ENCODE data around the gene BNC2. TPM values are rescaled to one million over a fixed set of nuclear protein-coding genes. Genes with fewer than 3 reads are reported as not detected.

Gene BNC2
- total RNA-seq, 2 donors from 2014 or later = not detected

DNA sequence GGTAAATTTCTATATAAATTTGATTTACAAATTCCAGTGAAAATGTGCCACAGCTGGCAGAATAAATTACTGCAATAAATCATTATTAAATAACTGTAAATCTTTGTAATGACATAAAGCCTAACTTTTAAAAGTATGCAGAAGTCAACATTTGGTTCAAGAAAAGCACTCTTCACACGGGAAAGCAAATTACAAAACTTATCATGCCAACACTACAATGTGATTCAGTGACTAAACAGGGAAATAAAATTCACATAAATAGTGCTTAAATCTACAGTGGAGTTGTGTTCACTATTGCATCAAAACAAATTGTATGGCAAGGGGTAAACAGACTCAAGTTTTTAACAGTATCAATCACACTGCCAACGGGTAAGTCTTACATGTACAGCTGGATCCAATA, 117.2 kb downstream of the BNC2 start:
- H3K36me3 Mint-ChIP-seq = no peaks in the 10 kb centered on the region
- no peak for ATAC-seq
- no peak overlapping the region for H3K27ac Mint-ChIP-seq

DNA sequence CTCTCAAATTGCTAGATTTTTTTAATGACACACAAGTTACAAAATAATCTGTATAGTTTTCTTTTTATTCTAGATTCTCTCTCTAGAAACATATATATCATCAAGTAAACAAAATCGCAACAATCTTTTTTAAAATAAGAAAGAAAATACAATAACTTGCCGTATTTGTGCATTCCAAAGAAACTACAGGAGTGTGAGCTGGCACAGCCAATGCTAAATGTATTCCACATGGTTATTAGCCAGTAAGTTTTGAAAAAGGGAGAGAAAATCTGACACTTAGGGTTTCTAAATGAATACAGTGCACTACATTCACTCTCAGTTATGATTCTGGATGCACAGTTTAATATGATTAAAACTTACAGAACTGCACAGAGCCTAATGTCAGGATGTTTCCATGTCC, 117.9 kb downstream of the BNC2 start:
- DNase-seq (ENCODE audit: low spot score in 2 of 2) (no peak), ATAC-seq (no peak)
- H3K9me3 Mint-ChIP-seq = peaks cover 0 to 4% of the 10 kb centered on the region in 2 donors
- no peaks in the 10 kb centered on the region for H3K36me3 Mint-ChIP-seq
- H3K27ac Mint-ChIP-seq = no peak overlapping the region

More for the DNA sequence above, 117.2 kb downstream of the BNC2 start:
- H3K9me3 Mint-ChIP-seq = peaks cover 0 to 4% of the 10 kb centered on the region in 2 donors
- DNase-seq (ENCODE audit: low spot score in 2 of 2) = no peak

DNA sequence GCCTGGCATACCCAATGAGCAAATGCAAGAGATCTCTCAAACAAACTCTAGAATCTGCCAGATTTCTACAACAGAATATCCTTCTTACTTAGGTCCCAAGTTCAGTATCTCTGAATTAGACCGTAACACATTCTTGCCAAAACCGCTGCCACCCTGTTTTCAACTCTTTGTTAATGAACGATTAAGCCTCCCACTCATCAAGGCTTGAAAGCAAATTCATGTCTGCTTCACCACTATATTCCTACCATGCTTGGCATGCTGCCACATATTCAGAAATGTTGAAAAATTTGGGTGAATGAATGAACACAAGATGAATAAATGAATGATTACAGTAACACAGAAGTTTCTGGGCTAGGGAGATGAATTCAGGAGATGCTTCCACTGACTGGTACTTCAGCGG, 119.9 kb downstream of the BNC2 start:
- no peak for DNase-seq (ENCODE audit: low spot score in 2 of 2)
- H3K36me3 Mint-ChIP-seq = no peaks in the 10 kb centered on the region
- H3K9me3 Mint-ChIP-seq = peaks cover 0 to 4% of the 10 kb centered on the region in 2 donors
- no peak overlapping the region for H3K27ac Mint-ChIP-seq
- no peak for ATAC-seq

DNA sequence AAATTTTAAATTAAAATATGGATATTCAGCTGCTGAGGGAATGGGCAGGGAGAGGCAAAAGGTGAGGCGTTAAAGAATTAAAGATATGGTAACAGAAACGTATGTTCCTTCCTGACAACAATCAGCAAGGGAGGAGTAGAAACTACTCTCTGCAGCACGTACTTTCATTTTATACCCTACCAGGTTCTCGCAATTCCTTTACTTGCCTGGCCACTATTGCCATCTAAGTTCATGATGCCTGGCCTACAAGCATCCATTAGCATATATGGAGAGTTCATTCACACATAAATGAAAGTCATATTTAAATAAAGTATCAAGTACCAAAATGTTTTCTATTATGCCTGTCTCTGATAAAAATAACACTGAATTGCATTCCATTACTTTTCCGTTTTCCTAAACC, 125.1 kb downstream of the BNC2 start:
- Mint-ChIP-seq H3K9me3 (peaks cover 2 to 7% of the 10 kb centered on the region in 2 donors), H3K36me3 (no peaks in the 10 kb centered on the region), H3K27ac (no peak overlapping the region)
- no peak for ATAC-seq
- DNase-seq (ENCODE audit: low spot score in 2 of 2) = no peak

DNA sequence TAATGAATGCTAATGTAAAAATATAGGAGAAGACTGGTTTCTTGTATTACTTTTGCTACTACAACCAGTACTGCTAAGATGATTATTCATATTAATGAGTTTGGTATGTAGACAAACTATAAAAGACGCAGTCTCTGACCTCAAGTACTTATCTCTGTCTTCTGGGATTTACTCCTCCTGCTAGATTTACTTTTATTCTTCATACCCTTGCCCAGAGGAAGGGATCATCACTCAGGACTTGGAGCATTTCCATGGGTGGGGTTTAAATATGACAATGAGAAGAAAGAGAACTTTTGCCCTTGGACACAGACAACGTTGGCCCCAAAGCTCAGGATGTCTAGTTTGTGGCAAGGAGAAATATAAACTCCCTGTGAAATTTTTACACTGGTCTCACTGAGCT, 126.1 kb downstream of the BNC2 start:
- H3K27ac Mint-ChIP-seq = no peak overlapping the region
- DNase-seq (ENCODE audit: low spot score in 2 of 2) (no peak), ATAC-seq (no peak)
- peaks cover 12 to 15% of the 10 kb centered on the region in 2 donors for H3K9me3 Mint-ChIP-seq
- no peaks in the 10 kb centered on the region for H3K36me3 Mint-ChIP-seq

DNA sequence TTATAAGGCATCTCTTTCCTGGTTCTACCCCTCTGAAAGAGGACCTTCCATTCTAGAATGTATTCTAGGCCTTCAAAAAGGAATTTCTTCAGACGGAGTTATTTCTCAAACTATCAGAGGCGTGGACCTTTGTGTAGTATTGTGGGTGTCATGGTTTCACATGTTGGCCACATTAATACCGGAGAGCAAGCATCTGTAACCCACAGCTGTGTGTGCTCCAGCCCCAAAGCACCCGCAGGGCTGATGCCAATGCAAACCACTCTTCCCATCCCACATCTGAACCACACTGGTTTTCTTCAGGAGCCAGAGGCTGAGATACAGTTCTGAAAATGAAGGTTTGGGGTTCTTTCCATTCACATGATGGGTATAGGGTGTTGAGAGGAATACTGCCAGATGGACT, 127.1 kb downstream of the BNC2 start:
- peaks cover 12 to 15% of the 10 kb centered on the region in 2 donors for H3K9me3 Mint-ChIP-seq
- no peak for DNase-seq (ENCODE audit: low spot score in 2 of 2)
- no peaks in the 10 kb centered on the region for H3K36me3 Mint-ChIP-seq
- no peak overlapping the region for H3K27ac Mint-ChIP-seq
- ATAC-seq = no peak

DNA sequence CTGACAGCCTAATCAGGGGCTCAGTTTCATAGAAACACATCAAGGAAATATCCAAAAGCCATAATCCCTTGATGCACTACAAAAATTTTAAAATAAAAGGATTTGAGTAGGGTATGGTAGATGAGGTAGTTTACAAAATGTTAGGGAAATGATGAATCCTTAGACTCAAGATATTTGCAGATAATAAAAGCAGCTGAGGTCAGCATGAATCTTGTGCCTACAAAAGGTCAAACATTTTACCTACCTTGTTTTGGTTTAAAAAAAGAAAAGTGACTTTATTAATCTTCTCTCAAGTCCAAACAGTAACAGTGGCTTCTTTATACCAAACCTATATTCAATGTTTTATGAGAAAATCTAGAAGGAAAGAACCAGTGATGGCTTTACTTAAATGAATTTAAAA, 135.5 kb downstream of the BNC2 start:
- ATAC-seq = no peak
- H3K27ac Mint-ChIP-seq = no peak overlapping the region
- no peaks in the 10 kb centered on the region for H3K36me3 Mint-ChIP-seq

DNA sequence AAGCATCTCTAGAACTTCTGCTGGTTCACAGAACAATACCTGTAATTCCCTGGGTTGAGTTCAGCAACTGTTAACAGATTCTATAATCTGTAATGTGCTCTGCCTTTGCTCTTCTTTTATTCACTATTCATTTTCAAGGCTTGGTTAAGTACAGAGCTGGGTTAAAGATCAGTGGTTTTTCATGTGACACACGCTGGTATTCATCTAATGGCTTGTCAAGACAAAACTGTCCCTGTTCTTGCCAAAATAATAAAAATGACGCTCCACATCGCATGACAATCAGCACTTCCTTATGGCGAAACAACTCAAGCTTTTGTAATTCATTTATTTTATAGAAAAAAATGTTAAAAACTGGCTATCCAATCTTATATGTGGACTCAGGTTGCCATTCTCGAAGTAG, 137.9 kb downstream of the BNC2 start:
- no peaks in the 10 kb centered on the region for H3K9me3 Mint-ChIP-seq
- ATAC-seq = no peak

More for the DNA sequence above, 135.5 kb downstream of the BNC2 start:
- DNase-seq (ENCODE audit: low spot score in 2 of 2) = no peak
- H3K9me3 Mint-ChIP-seq = peaks cover 5 to 6% of the 10 kb centered on the region in 2 donors

DNA sequence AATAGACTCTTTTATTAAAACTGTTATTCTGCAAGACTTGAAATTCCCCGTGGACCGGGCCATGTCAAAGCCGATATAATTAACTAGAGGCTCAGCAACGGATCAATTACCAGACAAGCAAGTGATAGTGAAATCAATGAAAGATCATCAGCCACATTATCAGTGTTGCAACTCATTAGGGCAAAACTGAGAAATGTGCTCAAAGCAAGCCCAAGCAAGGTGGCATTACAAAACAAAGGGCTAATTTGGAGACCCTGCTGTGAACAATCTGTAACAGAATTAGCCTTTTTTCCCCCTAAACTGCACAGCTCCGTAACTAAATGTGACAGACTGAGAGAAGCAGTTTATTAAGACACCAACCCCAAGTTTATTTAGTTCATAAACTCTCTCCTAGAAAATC, 140.3 kb downstream of the BNC2 start:
- no peaks in the 10 kb centered on the region for H3K36me3 Mint-ChIP-seq
- H3K9me3 Mint-ChIP-seq = no peaks in the 10 kb centered on the region
- ATAC-seq (no peak), DNase-seq (ENCODE audit: low spot score in 2 of 2) (no peak)
- H3K27ac Mint-ChIP-seq = no peak overlapping the region

More for the DNA sequence above, 137.9 kb downstream of the BNC2 start:
- no peak for DNase-seq (ENCODE audit: low spot score in 2 of 2)
- no peaks in the 10 kb centered on the region for H3K36me3 Mint-ChIP-seq
- H3K27ac Mint-ChIP-seq = no peak overlapping the region

DNA sequence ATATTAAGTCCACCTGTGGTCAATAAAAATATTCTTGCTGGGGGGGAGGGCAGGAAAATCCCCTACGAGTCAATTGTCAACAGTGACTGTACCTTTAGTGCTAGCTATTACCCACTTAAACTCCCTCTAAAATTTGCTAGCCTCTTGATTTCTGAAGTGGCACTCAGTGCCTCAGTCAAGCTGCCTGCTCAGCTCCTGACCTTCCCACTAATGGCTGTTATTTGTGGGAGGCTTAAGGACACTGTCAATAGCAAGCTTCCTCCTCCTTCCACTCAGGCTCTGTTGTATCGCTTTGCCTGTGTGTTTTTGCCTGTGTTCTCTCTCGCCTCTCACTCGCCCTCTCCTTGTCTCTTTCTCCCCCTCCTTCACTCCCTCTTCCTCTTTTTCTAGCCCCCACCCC, 140.8 kb downstream of the BNC2 start:
- Mint-ChIP-seq H3K9me3 (no peaks in the 10 kb centered on the region), H3K27ac (no peak overlapping the region), H3K36me3 (no peaks in the 10 kb centered on the region)
- ATAC-seq = no peak
- DNase-seq (ENCODE audit: low spot score in 2 of 2) = no peak

DNA sequence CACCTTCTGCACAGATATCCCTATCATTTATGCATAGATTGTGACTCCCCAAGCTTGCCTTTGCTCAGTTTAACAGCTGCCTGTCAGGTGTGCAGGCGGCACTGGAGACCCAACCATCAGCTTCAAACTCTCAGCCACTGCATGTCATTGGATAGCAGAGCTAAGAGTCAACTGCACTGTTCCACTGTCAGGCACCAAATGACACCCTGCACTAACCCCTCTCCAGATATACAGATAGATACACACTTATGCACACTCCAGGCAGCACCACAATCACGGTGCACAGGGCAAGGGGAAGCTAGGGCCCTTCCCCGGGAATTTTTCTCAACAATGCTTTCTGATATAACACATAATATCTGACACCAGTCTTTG, 142.3 kb downstream of the BNC2 start:
- ATAC-seq (no peak), DNase-seq (ENCODE audit: low spot score in 2 of 2) (no peak)
- Mint-ChIP-seq H3K36me3 (no peaks in the 10 kb centered on the region), H3K9me3 (no peaks in the 10 kb centered on the region), H3K27ac (no peak overlapping the region)

DNA sequence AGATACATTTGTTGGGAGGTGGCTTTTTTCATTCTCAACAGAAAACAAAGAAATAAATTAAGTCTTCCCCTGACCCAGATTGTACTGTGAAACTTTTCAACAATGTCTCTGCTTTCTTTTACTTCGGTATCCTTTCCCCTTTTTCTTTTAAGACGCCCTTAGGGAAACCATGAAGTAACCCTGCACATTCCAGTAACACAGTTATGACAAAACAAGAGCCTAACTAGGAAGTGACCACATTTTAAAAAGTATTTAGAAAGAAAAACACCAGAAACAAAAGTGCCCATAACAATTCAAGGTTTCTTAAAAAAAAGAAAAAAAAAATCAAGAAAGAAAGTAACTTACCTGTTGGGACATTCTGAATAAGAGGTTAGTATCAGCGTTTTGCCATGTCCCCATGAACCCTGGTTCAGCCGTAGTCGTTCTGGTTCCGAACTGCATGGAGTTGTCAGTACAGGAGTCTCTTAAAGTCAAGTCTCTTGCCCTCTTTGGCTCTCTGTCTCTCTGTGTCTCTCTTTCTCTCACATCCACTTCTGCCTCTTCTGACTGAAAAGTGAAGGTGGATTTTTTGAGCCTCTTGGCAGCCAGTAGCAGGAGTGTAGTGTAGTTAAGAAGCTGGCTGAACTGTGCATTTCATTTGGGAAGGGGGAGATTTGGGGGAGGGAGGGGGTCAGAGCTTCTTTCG, 142.9 kb downstream of the BNC2 start:
- no peaks in the 10 kb centered on the region for H3K36me3 Mint-ChIP-seq
- H3K27ac Mint-ChIP-seq = no peak overlapping the region
- no peak for DNase-seq (ENCODE audit: low spot score in 2 of 2)
- ATAC-seq = no peak
- no peaks in the 10 kb centered on the region for H3K9me3 Mint-ChIP-seq

DNA sequence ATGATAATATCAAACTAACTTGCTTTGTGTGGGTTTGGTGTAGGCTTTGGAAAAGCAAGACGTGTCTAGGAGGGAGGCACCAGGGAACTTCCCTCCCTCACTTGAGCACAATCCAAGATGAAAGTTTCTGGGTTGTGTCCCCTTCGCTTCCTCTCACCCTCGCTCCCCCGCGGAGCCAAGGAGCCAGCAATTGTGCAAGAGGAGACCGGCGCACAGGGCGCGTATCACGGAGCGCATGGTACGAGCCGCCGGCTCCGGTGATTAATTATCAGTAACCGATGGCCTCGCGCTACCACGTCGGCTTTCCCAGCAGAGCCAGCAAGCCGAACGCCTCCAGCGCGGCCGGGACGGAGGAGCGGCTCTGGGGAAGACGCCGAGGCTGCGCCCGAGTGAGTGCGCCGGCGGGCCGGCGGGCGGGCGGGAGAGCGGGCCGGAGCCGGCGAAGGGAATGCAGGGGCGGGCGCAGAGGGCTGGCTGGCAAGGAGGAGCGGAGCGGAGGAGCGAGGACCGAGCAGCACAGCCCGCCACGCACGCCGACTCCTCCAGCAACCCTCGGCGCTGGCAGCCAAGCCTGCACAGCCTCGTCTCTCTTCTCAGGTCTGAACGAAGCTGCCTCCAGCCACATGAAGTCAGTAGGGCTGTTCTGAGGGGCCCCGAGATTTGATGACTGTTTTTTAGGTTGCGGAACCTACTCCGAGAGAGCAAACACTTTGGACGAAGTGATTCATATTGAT, 143.6 kb downstream of the BNC2 start:
- Mint-ChIP-seq H3K9me3 (no peaks in the 10 kb centered on the region), H3K27ac (no peak overlapping the region), H3K36me3 (no peaks in the 10 kb centered on the region)
- no peak for DNase-seq (ENCODE audit: low spot score in 2 of 2)
- ATAC-seq = peak in 1 of 2 donors; percentile 52

DNA sequence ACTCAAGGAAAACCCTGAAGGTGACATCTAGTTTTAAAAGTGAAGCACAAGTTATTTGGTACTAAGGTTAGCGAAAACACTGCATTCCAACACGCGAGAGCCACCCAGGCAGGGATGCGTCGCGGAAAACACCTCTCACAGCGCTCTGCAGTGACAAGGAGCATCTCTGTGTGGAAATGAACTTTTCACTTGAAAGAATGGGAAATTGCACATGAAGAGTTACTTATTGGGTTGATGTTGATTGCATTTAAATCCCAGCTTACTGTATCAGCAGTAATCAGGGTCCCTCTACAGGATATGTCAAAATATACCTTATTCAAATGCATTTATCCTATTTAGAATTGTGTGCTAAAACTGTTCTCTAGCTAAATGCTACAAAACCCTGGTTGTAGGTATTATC, 144.4 kb downstream of the BNC2 start:
- ATAC-seq = no peak
- no peak overlapping the region for H3K27ac Mint-ChIP-seq
- no peak for DNase-seq (ENCODE audit: low spot score in 2 of 2)
- no peaks in the 10 kb centered on the region for H3K36me3 Mint-ChIP-seq
- H3K9me3 Mint-ChIP-seq = no peaks in the 10 kb centered on the region

DNA sequence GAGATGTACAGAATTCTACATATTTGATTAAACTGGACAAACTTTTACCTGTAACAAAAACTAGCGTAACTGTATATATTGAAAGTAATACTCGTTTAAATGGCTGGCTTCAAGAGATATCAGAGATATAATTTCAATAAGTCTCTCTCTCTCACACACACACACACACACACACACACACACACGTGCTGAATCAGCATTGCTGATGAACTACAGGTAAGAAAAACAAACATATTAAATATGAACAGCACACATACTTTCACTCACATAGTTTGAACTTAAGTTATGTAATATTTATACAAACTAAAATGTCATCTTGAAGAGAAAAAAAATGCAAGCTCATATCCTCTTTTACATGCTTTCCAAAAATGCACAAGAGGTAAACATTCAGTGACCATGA, 145.4 kb downstream of the BNC2 start:
- no peak for ATAC-seq
- Mint-ChIP-seq H3K9me3 (no peaks in the 10 kb centered on the region), H3K36me3 (no peaks in the 10 kb centered on the region), H3K27ac (no peak overlapping the region)
- DNase-seq (ENCODE audit: low spot score in 2 of 2) = no peak

DNA sequence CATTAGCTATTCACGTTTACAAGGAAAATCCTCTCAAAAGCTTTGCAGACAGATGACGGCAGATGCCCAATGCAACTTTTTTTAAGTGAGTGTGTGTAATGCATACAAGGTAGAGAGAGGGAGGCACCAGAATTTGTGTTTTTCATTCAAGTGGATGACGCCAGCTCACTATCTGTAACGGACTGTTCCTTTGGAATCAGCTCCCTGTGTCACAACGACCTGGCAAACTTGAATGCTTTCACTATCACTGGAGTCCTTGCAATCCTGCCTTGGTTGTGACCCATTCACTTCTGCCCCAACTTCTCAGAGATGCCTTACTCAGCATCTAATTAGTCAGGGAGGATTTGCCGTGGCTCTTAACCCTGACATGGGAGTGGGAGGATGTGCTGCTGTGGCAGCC, 148.5 kb downstream of the BNC2 start:
- Mint-ChIP-seq H3K36me3 (no peaks in the 10 kb centered on the region), H3K27ac (no peak overlapping the region), H3K9me3 (no peaks in the 10 kb centered on the region)
- ATAC-seq (no peak), DNase-seq (ENCODE audit: low spot score in 2 of 2) (no peak)

DNA sequence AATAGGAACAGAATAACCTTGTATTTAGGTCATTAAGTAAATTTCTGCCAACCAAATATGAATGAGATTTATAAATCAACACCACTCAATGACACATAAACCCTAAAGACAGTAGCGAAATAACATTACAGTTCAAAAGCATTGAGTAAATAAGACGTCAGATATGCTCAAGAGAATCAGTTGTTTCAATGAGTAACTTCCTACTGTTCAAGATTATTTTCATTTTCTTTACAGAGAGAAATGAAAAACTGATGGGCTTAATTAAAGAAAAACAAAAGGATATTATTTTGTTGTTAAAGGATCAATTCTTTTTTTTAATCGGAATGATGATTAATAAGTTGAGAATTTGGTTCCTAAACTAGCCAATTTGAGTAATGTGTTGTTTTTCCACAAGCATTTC, 150.1 kb downstream of the BNC2 start:
- ATAC-seq (no peak), DNase-seq (ENCODE audit: low spot score in 2 of 2) (no peak)
- no peaks in the 10 kb centered on the region for H3K9me3 Mint-ChIP-seq
- H3K27ac Mint-ChIP-seq = no peak overlapping the region
- no peaks in the 10 kb centered on the region for H3K36me3 Mint-ChIP-seq

DNA sequence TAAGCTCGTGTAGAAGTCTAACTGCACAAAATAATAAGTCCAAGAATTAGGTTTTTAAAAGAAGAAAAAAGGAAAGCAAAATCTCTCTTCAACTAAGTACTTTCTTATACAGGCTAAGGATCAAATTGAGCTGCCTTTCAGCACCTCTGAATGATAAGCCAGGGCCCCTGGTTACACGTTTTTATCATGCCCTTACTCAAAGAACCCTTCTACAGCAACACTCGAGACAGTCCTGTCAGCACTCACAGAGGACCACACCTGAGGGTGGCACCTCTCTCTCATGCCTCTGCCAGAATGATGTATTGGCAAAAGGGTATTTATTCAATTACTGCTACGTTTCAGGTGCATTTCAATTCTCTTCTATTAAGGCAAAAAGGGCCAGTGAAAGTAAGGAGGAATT, 150.5 kb downstream of the BNC2 start:
- Mint-ChIP-seq H3K27ac (no peak overlapping the region), H3K36me3 (no peaks in the 10 kb centered on the region), H3K9me3 (no peaks in the 10 kb centered on the region)
- DNase-seq (ENCODE audit: low spot score in 2 of 2) = no peak
- no peak for ATAC-seq

All from activated naive CD4-positive, alpha-beta T cell treated with anti-CD3 and anti-CD28 coated beads, Interleukin-2, amount 50 U/mL, for 72 hours (primary cell).